GM19025 (cell line): Measurements from ENCODE around the gene BRCA1.
"Not testable (repeated sequence)": the region's sequence is repeated elsewhere in the genome, so short reads cannot be mapped to it uniquely, and the experiment has no call there.

Experiments used
- ATAC-seq: cut with Tn5 transposase; IDR thresholded peaks from one replicate; pipeline ENCODE4 v1.9.1; 2021; ENCODE audit warnings: mild to moderate bottlenecking, low read depth, moderate library complexity; ENCODE audit not compliant: unreplicated experiment

BRCA1 gene

GRCh38 chr17:43011728-43012472 lies 113.3 kb downstream of the BRCA1 start:
- ATAC-seq: no peak

GRCh38 chr17:43010667-43011308 lies 114.4 kb downstream of the BRCA1 start:
- no peak for ATAC-seq

GRCh38 chr17:43006639-43007551 lies 118.3 kb downstream of the BRCA1 start, which contains the start of gene IFI35:
TSS of gene IFI35 (plus strand) at chr17:43006784. CDS start at chr17:43006948, 164 bp downstream.
- ATAC-seq: peak; percentile 81

GRCh38 chr17:43003542-43004172 lies 121.5 kb downstream of the BRCA1 start:
- no peak for ATAC-seq

GRCh38 chr17:43000894-43001293 lies 124.3 kb downstream of the BRCA1 start:
- not testable (repeated sequence) for ATAC-seq

GRCh38 chr17:42999003-42999525 lies 126.1 kb downstream of the BRCA1 start:
- no peak for ATAC-seq

- ATAC-seq: peak; percentile 95
These were observed 126.9 kb downstream of the BRCA1 start, which contains the start of gene RPL27 for GRCh38 chr17:42997984-42998938. TSS of gene RPL27 (plus strand) at chr17:42998419. CDS start at chr17:42998751, 332 bp downstream.

- ATAC-seq: no peak
These were observed 127.7 kb downstream of the BRCA1 start for GRCh38 chr17:42997390-42997983.
